Measurements from ENCODE around the gene RS1. TPM values are rescaled to one million over a fixed set of nuclear protein-coding genes. Genes with fewer than 3 reads are reported as not detected.
A peak's percentile ranks its signal among the peaks of the same experiment; 100 is the strongest.

Gene RS1
- total RNA-seq, 1 donor = not detected

- TF ChIP-seq, protein P1, sequence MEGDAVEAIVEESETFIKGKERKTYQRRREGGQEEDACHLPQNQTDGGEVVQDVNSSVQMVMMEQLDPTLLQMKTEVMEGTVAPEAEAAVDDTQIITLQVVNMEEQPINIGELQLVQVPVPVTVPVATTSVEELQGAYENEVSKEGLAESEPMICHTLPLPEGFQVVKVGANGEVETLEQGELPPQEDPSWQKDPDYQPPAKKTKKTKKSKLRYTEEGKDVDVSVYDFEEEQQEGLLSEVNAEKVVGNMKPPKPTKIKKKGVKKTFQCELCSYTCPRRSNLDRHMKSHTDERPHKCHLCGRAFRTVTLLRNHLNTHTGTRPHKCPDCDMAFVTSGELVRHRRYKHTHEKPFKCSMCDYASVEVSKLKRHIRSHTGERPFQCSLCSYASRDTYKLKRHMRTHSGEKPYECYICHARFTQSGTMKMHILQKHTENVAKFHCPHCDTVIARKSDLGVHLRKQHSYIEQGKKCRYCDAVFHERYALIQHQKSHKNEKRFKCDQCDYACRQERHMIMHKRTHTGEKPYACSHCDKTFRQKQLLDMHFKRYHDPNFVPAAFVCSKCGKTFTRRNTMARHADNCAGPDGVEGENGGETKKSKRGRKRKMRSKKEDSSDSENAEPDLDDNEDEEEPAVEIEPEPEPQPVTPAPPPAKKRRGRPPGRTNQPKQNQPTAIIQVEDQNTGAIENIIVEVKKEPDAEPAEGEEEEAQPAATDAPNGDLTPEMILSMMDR (IDR thresholded peaks at IDR 0.05; ENCODE audit: insufficient read depth, low read depth, low read length) = no peak
- no peak overlapping the region for H3K4me3 ChIP-seq (ENCODE audit: low read depth, low read length)
- DNase-seq (ENCODE audit: low read depth) = no peak
Measured at GRCh38 chrX:18639280-18639679, 32.6 kb downstream of the RS1 start.

DNA sequence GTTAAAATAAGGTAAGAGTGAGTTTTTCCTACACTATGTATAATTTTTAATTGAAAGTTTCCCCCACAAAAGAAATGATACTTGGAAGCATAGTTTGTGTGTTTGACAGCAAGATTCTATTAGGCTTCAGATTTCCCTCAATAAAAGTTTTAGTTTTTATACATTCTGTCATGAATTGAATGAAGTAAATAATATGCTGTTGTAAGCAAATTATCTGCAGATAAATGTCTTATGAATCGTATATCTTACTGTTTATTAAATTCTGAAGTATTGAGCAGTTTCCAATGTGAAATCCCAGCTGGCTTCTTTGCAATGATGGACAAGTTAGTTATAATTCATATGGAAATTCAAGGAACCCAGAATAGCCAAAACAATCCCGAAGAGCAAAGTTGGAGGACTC is 33.5 kb downstream of the RS1 start:
- H3K4me3 ChIP-seq (ENCODE audit: low read depth, low read length) = no peak overlapping the region
- no peak for DNase-seq (ENCODE audit: low read depth)
- TF ChIP-seq, protein P1 (IDR thresholded peaks at IDR 0.05; ENCODE audit: insufficient read depth, low read depth, low read length) = no peak

DNA sequence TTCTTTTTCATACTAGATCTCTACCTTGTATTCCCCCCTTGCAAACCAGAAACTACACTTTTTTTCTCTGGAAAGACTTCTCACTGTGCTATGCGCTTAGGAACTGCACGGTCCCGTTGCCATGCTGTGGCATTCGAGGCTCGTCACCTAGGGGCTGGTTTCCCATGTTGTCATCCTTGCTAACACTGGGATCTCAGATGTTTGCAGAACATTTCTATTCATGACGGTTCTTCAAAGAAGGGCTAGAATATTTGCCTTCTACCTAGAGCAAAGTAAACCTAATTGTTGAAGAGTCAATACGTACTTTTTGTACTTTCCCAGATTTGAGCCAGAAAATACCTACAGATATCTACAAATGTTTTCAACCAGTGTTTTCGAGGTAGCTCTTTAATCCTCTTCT is 41.0 kb downstream of the RS1 start:
- no peak for DNase-seq (ENCODE audit: low read depth)
- TF ChIP-seq, protein P1 (IDR thresholded peaks at IDR 0.05; ENCODE audit: insufficient read depth, low read depth, low read length) = no peak
- no peak overlapping the region for H3K4me3 ChIP-seq (ENCODE audit: low read depth, low read length)

DNA sequence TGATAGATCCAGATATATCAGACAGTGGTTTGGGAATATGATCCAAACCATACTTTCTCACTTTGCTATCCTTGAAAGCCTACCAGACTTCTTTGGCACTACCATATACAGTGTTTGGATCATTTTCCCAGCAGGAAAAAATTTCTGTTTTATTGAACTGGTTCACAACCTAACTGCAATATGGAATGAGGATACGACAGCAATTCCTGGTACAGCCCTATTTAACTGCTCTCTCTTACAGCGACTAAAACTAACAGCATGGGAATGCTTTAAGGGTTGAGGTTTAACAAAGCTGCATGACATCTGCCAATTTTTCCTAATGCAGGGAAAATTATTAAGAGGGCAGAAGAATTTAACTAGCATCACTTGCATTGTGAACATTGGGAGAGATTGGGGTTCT is 47.3 kb downstream of the RS1 start:
- no peak for DNase-seq (ENCODE audit: low read depth)
- no peak overlapping the region for H3K4me3 ChIP-seq (ENCODE audit: low read depth, low read length)
- TF ChIP-seq, protein P1 (IDR thresholded peaks at IDR 0.05; ENCODE audit: insufficient read depth, low read depth, low read length) = no peak

DNA sequence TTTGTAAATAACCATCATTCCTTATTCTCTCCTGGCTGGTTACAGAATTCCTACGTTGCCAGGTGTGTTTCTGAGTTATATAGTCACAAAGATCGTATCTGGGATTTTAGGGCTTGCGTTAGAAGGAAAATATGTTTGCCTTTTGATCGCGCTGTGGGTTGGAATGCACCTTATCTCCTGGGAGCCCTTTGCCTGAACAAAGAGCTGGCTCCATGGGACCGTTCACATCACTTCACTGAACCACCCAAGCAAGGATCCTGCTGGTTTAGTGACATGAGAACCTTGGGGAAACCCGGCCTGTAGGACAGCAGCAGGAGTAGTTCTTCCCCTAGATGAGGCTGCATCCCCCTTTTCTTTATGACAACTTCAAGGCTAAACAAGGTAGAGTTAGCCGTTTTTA is 51.6 kb downstream of the RS1 start:
- DNase-seq (ENCODE audit: low read depth) = no peak
- H3K4me3 ChIP-seq (ENCODE audit: low read depth, low read length) = no peak overlapping the region
- TF ChIP-seq, protein P1 (IDR thresholded peaks at IDR 0.05; ENCODE audit: insufficient read depth, low read depth, low read length) = no peak

- no peak for DNase-seq (ENCODE audit: low read depth)
- H3K4me3 ChIP-seq (ENCODE audit: low read depth, low read length) = no peak overlapping the region
- TF ChIP-seq, protein P1 (IDR thresholded peaks at IDR 0.05; ENCODE audit: insufficient read depth, low read depth, low read length) = no peak
Measured at GRCh38 chrX:18619288-18619687, 52.6 kb downstream of the RS1 start.

DNA sequence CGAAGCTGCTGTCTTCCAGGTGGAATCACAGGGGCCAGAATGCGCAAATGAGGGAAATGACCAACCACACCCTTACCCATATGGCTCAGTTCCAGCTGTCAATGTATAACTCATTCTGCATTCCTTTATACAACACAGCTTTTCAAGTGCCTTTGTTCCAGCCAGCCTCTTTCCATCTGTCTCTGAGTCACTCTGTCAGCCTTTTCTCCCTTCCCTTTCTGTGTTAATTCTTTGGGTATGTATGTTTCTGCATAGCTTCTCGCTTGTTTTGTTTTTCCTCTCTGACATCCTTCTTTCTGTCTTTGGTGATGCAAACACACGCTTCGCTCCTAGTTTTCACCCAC is 54.5 kb downstream of the RS1 start:
- TF ChIP-seq, protein P1 (IDR thresholded peaks at IDR 0.05; ENCODE audit: insufficient read depth, low read depth, low read length) = no peak
- H3K4me3 ChIP-seq (ENCODE audit: low read depth, low read length) = no peak overlapping the region
- DNase-seq (ENCODE audit: low read depth) = peak; percentile 24

Data from fibroblast of villous mesenchyme (primary cell).